Measurements from ENCODE around the gene CCDC127. TPM values are rescaled to one million over a fixed set of nuclear protein-coding genes. Genes with fewer than 3 reads are reported as not detected.

Gene CCDC127
- total and polyA plus RNA-seq, 7 donors = 4.1 to 11.2 (median 7.0) TPM

DNA sequence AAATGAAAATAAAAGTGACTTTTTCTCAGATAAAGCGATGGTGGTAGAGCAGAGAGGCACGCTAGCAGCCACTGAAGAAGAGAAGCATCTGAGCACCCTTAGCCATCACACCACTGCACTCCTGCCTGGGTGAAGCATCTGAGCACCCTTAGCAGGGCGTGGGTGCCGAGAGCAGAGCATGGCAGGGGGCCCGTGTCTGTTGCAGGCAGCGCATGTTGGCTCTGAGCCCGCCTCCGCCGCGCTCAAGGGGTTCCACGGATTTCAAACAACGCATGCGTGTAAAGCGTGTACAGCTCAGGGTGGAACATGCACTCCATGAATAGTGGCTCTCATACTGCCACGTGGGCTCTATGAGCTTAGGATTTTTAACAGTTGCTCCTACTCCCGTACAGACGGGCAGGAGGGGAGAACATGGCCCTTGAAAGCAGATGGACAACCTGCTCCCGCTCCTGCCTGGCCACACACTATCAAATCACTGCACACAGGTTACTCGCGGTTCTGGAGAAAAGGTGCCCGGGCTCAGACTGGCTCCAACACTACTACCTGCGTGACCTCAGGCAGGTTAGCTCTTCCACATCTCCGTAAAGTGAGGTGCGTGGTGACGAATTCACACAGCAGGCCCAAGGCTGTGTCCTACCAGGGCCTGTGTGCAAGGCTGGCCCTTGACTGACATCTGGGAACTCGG, 14.6 kb downstream of the CCDC127 start:
- DNase-seq (no peak), ATAC-seq (no peak)
- intact Hi-C loops (cut with DNase I) = no loop called here
- no peak overlapping the region for H3K27ac ChIP-seq
- 92 to 93% (median 93%) methylated on average over 26 of the region's 26 CpGs for WGBS, 3 donors
- H3K4me3 ChIP-seq = no peak overlapping the region
- no peaks in the 10 kb centered on the region for H3K9me3 ChIP-seq
- H3K27me3 ChIP-seq (ENCODE audit: insufficient read depth in 3 of 3, low read length in 2 of 3) = no peaks in the 10 kb centered on the region
- peaks cover 0 to 34% of the 10 kb centered on the region in 2 donors for H3K36me3 ChIP-seq (ENCODE audit: insufficient read depth in 1 of 2, low read depth in 1 of 2)
- TF ChIP-seq, protein P1, sequence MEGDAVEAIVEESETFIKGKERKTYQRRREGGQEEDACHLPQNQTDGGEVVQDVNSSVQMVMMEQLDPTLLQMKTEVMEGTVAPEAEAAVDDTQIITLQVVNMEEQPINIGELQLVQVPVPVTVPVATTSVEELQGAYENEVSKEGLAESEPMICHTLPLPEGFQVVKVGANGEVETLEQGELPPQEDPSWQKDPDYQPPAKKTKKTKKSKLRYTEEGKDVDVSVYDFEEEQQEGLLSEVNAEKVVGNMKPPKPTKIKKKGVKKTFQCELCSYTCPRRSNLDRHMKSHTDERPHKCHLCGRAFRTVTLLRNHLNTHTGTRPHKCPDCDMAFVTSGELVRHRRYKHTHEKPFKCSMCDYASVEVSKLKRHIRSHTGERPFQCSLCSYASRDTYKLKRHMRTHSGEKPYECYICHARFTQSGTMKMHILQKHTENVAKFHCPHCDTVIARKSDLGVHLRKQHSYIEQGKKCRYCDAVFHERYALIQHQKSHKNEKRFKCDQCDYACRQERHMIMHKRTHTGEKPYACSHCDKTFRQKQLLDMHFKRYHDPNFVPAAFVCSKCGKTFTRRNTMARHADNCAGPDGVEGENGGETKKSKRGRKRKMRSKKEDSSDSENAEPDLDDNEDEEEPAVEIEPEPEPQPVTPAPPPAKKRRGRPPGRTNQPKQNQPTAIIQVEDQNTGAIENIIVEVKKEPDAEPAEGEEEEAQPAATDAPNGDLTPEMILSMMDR (IDR thresholded peaks at IDR 0.05) = no peak
- H3K4me1 ChIP-seq = peaks cover 11% of the 10 kb centered on the region

DNA sequence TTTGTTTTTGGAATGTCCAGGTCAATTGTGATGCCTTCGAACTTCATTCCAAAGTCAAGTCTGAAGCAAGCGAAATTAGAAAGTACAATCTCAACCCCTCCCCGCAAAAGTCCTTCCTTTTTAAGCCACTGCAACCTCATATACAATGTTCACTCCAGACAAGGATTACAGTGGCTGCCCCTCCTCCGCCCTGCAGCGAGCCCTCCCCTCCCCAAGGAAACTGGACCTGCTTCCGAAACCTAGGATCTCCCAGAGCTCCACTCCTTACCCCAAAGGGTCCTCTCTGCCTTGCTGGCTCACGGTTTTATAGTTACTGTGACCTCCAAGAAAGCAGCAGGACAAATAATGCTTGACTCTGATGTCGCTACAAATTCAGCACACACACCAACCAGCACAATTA, 16.3 kb downstream of the CCDC127 start:
- intact Hi-C loops (cut with DNase I) = no loop called here
- 86 to 88% (median 87%) methylated on average over 8 of the region's 8 CpGs for WGBS, 3 donors
- peaks cover 13% of the 10 kb centered on the region for H3K4me1 ChIP-seq

DNA sequence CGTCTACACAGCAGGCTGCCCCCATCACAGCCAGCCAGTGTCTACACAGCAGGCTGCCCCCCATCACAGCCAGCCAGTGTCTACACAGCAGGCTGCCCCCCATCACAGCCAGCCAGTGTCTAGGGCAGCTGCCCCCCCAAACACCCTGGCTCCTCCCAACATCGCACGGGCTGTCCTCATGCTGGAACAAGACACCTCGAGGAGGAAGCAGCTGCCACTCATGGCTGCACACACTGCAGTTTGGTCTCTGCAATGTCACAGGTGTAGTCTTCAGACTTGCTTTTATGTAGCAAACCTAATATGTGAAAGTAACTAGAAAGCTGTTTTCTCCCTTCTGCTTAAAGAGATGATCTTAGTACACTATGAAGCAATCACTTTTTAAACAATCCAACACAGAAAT, 17.0 kb downstream of the CCDC127 start:
- no peaks in the 10 kb centered on the region for H3K27me3 ChIP-seq (ENCODE audit: insufficient read depth in 3 of 3, low read length in 2 of 3)
- no peaks in the 10 kb centered on the region for H3K9me3 ChIP-seq
- no peak overlapping the region for H3K4me3 ChIP-seq
- WGBS, 3 donors = 39 to 45% (median 44%) methylated on average over 4 of the region's 4 CpGs
- TF ChIP-seq, protein P1 (IDR thresholded peaks at IDR 0.05) = no peak
- peaks cover 0 to 30% of the 10 kb centered on the region in 2 donors for H3K36me3 ChIP-seq (ENCODE audit: insufficient read depth in 1 of 2, low read depth in 1 of 2)
- H3K27ac ChIP-seq = no peak overlapping the region
- H3K4me1 ChIP-seq = peaks cover 10% of the 10 kb centered on the region
- intact Hi-C loops (cut with DNase I) = no loop called here
- ATAC-seq (no peak), DNase-seq (no peak)

More for the DNA sequence above, 16.3 kb downstream of the CCDC127 start:
- H3K9me3 ChIP-seq = no peaks in the 10 kb centered on the region
- no peak for DNase-seq
- H3K27me3 ChIP-seq (ENCODE audit: insufficient read depth in 3 of 3, low read length in 2 of 3) = no peaks in the 10 kb centered on the region
- TF ChIP-seq, protein P1 (IDR thresholded peaks at IDR 0.05) = no peak
- ATAC-seq = no peak
- peaks cover 0 to 30% of the 10 kb centered on the region in 2 donors for H3K36me3 ChIP-seq (ENCODE audit: insufficient read depth in 1 of 2, low read depth in 1 of 2)
- H3K4me3 ChIP-seq = no peak overlapping the region
- H3K27ac ChIP-seq = no peak overlapping the region

DNA sequence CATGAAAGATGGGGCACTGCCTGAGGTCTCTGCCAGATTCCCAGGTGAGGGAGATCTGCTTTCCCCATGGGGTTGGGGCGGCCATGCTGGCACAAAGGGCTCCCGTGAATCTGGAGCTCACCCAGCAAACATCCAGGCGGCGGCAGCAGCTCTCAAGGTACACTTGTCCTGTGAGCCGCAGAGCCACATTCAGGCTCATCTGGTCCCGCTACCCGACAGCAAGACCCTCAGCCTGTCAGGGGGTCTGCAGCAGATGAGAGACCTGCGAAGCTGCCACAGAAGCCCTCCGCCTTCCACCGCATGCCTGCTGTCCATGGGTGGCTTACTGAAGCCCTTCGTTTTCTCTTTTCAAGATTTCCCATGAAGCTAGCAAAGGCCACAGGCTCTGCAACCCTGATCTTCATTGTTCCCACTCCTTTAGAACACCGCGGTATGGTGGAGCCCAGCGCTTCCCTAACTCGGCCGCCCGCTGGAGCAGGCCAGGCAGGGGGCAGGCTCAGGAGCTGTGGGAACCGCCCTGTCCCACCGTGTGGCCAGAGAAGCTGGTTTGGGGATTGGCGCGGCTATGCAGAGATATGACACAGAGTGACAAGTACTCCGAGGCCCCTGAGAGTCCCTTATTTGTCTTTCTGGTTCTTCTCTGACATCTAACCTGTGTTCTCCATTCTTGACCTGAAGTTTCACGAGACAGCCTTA, 17.9 kb downstream of the CCDC127 start:
- Histone ChIP-seq H3K4me3 (no peak overlapping the region), H3K4me1 (peaks cover 12% of the 10 kb centered on the region), H3K27me3 (ENCODE audit: insufficient read depth in 3 of 3, low read length in 2 of 3) (no peaks in the 10 kb centered on the region), H3K36me3 (ENCODE audit: insufficient read depth in 1 of 2, low read depth in 1 of 2) (peaks cover 0 to 24% of the 10 kb centered on the region in 2 donors), H3K27ac (no peak overlapping the region), H3K9me3 (no peaks in the 10 kb centered on the region)
- intact Hi-C loops (cut with DNase I) = no loop called here
- no peak for ATAC-seq
- TF ChIP-seq, protein P1 (IDR thresholded peaks at IDR 0.05) = no peak
- 89 to 91% (median 90%) methylated on average over 23 of the region's 23 CpGs for WGBS, 3 donors
- DNase-seq = no peak
